ENCODE measurements around the gene EPHA10.

DNA sequence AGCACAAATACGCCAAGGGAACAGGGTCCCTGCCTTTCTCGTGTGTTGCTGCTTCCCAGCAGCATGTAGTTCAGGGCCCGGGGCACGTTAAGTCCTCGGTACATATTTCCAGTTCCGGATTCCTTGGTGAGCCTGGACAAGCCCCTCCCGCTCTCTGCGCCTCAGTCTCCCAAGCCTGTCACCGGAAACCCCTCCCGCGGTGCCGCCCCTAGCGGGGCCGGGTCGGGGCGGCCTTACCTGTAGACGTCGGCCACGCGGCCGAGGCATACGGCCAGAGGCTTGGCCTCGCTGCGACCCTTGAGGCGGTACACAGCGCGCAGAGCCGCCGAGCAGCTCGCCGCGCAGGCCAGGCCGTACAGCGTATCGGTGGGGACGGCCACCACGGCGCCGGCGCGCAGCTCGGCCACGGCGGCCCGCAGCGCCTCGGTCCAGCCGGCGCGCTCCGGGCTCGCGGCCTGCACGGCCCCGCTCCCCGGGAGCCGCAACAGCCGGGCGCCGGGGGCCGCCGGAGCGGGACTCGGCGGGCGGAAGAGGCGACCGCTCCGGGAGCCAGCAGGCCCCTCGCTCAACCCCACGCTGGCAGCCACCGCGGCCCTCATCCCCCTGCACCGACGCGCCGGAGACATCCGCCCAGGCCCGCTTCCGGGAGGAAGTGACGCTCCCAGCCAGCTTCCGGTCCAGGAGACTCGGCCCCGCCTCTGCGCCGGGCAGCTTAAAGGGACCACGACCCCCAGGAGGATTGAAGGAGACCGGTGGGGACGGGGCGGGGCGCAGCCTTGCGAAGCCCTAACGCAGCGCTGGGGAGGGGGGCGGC, 42.8 kb upstream of the EPHA10 start, which contains the start of the genes C1orf122 and YRDC:
- TF ChIP-seq, protein P1, sequence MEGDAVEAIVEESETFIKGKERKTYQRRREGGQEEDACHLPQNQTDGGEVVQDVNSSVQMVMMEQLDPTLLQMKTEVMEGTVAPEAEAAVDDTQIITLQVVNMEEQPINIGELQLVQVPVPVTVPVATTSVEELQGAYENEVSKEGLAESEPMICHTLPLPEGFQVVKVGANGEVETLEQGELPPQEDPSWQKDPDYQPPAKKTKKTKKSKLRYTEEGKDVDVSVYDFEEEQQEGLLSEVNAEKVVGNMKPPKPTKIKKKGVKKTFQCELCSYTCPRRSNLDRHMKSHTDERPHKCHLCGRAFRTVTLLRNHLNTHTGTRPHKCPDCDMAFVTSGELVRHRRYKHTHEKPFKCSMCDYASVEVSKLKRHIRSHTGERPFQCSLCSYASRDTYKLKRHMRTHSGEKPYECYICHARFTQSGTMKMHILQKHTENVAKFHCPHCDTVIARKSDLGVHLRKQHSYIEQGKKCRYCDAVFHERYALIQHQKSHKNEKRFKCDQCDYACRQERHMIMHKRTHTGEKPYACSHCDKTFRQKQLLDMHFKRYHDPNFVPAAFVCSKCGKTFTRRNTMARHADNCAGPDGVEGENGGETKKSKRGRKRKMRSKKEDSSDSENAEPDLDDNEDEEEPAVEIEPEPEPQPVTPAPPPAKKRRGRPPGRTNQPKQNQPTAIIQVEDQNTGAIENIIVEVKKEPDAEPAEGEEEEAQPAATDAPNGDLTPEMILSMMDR (IDR thresholded peaks at IDR 0.05), result no peak
- peak; percentile 39 for TF ChIP-seq POLR2A (IDR thresholded peaks at IDR 0.05)

All from testis (tissue), 2 donors.